HepG2 (cell line): ENCODE data around the gene HABP4. TPM values are rescaled to one million over a fixed set of nuclear protein-coding genes. Genes with fewer than 3 reads are reported as not detected.

ENCODE experiments used
- FUBP1 ChIP-seq: sonication (generic); formaldehyde crosslinking; IDR thresholded peaks from 2 replicates; pipeline ENCODE4 v1.5.1; 2020; ENCODE audit warnings: missing genetic modification reagents, mild to moderate bottlenecking, borderline replicate concordance
- NCOA1 ChIP-seq: sonication (generic); formaldehyde crosslinking; IDR thresholded peaks from 2 replicates; pipeline ENCODE4 v1.9.0; 2021; ENCODE audit warnings: missing genetic modification reagents
- NR2F6 ChIP-seq, 2 experiments: IDR thresholded peaks; 2 replicates each; pipeline ENCODE4 v1.6.1; 2016; ENCODE audit warnings: antibody characterized with exemption in 1 of 2, mild to moderate bottlenecking in 1 of 2
- SIN3B ChIP-seq: fragments of 150-350 bp; IDR thresholded peaks from 2 replicates; pipeline ENCODE4 v1.6.1; 2014; ENCODE audit warnings: low read length
- YEATS4 ChIP-seq: sonication (generic); formaldehyde crosslinking; IDR thresholded peaks from 2 replicates; pipeline ENCODE4 v1.4.0; 2020; ENCODE audit warnings: missing genetic modification reagents, borderline replicate concordance
- ZZZ3 ChIP-seq: sonication (generic); formaldehyde crosslinking; IDR thresholded peaks from 2 replicates; pipeline ENCODE4 v1.4.0; 2020; ENCODE audit warnings: missing genetic modification reagents, mild to moderate bottlenecking, borderline replicate concordance
- polyA plus RNA-seq, 8 experiments: library from polyadenylated mRNA; depleted of rRNA in 3 of 8; stranded (reverse) in 7 of 8; unstranded in 1 of 8; fragments of >200 nt; fragmentation: Illumina TruSeq in 4 of 8; extraction: Trizol in 4 of 8; gene quantifications; 2 replicates each; pipeline versions ENCODE4 v1.2.1 to v1.2.3, GENCODE V29; 2011 to 2016; ENCODE audit warnings: low read depth in 4 of 8, missing spikeins in 1 of 8, mixed read lengths in 1 of 8; ENCODE audit not compliant: insufficient read depth in 1 of 8
- total RNA-seq, 5 experiments: library from RNA; depleted of rRNA; stranded (reverse); fragments of >200 nt; fragmentation: Illumina TruSeq; extraction: Trizol; gene quantifications; 2 replicates each; pipeline ENCODE4 v1.2.3, GENCODE V29; 2016; ENCODE audit warnings: low read depth in 1 of 5
- TF ChIP-seq, protein P1 (sequence below): sonication (generic); formaldehyde crosslinking; IDR thresholded peaks from 2 replicates; pipeline ENCODE4 v1.4.0; 2020; ENCODE audit warnings: mild to moderate bottlenecking, missing genetic modification reagents
- TF ChIP-seq, protein P2 (sequence below): sonication (generic); formaldehyde crosslinking; IDR thresholded peaks from 2 replicates; pipeline ENCODE4 v1.5.0; 2020; ENCODE audit warnings: mild to moderate bottlenecking, low read depth, missing genetic modification reagents, borderline replicate concordance
- TF ChIP-seq, protein P3 (sequence below): sonication (generic); formaldehyde crosslinking; IDR thresholded peaks from 2 replicates; pipeline ENCODE4 v1.5.0; 2020; ENCODE audit warnings: missing genetic modification reagents

The HABP4 gene
- total and polyA plus RNA-seq, 2 of the 13 experiments (the other 11 are each of a cell fraction or from before 2014, with no cell fraction given) = 14.3 to 26.6 TPM

GRCh38 chr9:96501633-96502538 lies 51.9 kb downstream of the HABP4 start (continued):
- TF ChIP-seq FUBP1 (CRISPR knock-in tag) = no peak
- TF ChIP-seq, protein P1, sequence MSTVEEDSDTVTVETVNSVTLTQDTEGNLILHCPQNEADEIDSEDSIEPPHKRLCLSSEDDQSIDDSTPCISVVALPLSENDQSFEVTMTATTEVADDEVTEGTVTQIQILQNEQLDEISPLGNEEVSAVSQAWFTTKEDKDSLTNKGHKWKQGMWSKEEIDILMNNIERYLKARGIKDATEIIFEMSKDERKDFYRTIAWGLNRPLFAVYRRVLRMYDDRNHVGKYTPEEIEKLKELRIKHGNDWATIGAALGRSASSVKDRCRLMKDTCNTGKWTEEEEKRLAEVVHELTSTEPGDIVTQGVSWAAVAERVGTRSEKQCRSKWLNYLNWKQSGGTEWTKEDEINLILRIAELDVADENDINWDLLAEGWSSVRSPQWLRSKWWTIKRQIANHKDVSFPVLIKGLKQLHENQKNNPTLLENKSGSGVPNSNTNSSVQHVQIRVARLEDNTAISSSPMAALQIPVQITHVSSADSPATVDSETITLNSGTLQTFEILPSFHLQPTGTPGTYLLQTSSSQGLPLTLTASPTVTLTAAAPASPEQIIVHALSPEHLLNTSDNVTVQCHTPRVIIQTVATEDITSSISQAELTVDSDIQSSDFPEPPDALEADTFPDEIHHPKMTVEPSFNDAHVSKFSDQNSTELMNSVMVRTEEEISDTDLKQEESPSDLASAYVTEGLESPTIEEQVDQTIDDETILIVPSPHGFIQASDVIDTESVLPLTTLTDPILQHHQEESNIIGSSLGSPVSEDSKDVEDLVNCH (CRISPR knock-in tag) = no peak
- TF ChIP-seq ZZZ3 = no peak
- no peak for TF ChIP-seq YEATS4 (CRISPR knock-in tag)
- TF ChIP-seq, protein P2, sequence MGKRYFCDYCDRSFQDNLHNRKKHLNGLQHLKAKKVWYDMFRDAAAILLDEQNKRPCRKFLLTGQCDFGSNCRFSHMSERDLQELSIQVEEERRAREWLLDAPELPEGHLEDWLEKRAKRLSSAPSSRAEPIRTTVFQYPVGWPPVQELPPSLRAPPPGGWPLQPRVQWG (CRISPR knock-in tag) = no peak
- no peak for TF ChIP-seq SIN3B
- no peak for TF ChIP-seq NCOA1 (CRISPR knock-in tag)
- TF ChIP-seq NR2F6 (IDR thresholded peaks at IDR 0.05) = no peak
- TF ChIP-seq NR2F6 (CRISPR knock-in tag; IDR thresholded peaks at IDR 0.05) = no peak
- TF ChIP-seq, protein P3, sequence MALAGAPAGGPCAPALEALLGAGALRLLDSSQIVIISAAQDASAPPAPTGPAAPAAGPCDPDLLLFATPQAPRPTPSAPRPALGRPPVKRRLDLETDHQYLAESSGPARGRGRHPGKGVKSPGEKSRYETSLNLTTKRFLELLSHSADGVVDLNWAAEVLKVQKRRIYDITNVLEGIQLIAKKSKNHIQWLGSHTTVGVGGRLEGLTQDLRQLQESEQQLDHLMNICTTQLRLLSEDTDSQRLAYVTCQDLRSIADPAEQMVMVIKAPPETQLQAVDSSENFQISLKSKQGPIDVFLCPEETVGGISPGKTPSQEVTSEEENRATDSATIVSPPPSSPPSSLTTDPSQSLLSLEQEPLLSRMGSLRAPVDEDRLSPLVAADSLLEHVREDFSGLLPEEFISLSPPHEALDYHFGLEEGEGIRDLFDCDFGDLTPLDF (CRISPR knock-in tag) = no peak
- TF ChIP-seq, all 625 proteins: peak for 0
